ENCODE measurements around the gene ADAMTS15.

The ADAMTS15 gene

GRCh38 chr11:130449996-130450769 lies 1.7 kb downstream of the ADAMTS15 start:
- Histone ChIP-seq H3K4me3 (ENCODE audit: low read length) (no peak overlapping the region; the same call in 1 of the 2 replicates), H3K4me1 (ENCODE audit: control insufficient read depth, insufficient read depth, low read length) (peaks cover 3% of the 10 kb centered on the region; the same call in 1 of the 2 replicates), H3K27me3 (ENCODE audit: control insufficient read depth, insufficient read depth, low read length) (peaks cover 13% of the 10 kb centered on the region), H3K9me3 (ENCODE audit: control insufficient read depth, insufficient read depth, low read length) (no peaks in the 10 kb centered on the region), H3K36me3 (ENCODE audit: control insufficient read depth, insufficient read depth, low read length) (no peaks in the 10 kb centered on the region), H3K27ac (ENCODE audit: low read length) (no peak overlapping the region)
- WGBS (ENCODE audit: insufficient coverage, insufficient read length) = no CpG with 5 or more reads among the region's 34 CpGs
- peak; percentile 74 for DNase-seq (ENCODE audit: low read depth, low spot score)

GRCh38 chr11:130451231-130452019 lies 3.0 kb downstream of the ADAMTS15 start:
- peaks cover 3% of the 10 kb centered on the region; the same call in 1 of the 2 replicates for H3K4me1 ChIP-seq (ENCODE audit: control insufficient read depth, insufficient read depth, low read length)
- H3K36me3 ChIP-seq (ENCODE audit: control insufficient read depth, insufficient read depth, low read length) = no peaks in the 10 kb centered on the region
- no peak overlapping the region for H3K4me3 ChIP-seq (ENCODE audit: low read length)
- H3K9me3 ChIP-seq (ENCODE audit: control insufficient read depth, insufficient read depth, low read length) = no peaks in the 10 kb centered on the region
- DNase-seq (ENCODE audit: low read depth, low spot score) = no peak
- no CpG with 5 or more reads among the region's 6 CpGs for WGBS (ENCODE audit: insufficient coverage, insufficient read length)
- no peak overlapping the region for H3K27ac ChIP-seq (ENCODE audit: low read length)
- peaks cover 13% of the 10 kb centered on the region for H3K27me3 ChIP-seq (ENCODE audit: control insufficient read depth, insufficient read depth, low read length)

GRCh38 chr11:130452176-130452575 lies 3.7 kb downstream of the ADAMTS15 start:
- Histone ChIP-seq H3K27me3 (ENCODE audit: control insufficient read depth, insufficient read depth, low read length) (peaks cover 13% of the 10 kb centered on the region), H3K27ac (ENCODE audit: low read length) (no peak overlapping the region), H3K9me3 (ENCODE audit: control insufficient read depth, insufficient read depth, low read length) (no peaks in the 10 kb centered on the region), H3K36me3 (ENCODE audit: control insufficient read depth, insufficient read depth, low read length) (no peaks in the 10 kb centered on the region), H3K4me1 (ENCODE audit: control insufficient read depth, insufficient read depth, low read length) (peaks cover 3% of the 10 kb centered on the region; the same call in 1 of the 2 replicates), H3K4me3 (ENCODE audit: low read length) (no peak overlapping the region)
- DNase-seq (ENCODE audit: low read depth, low spot score) = no peak
- no CpG with 5 or more reads among the region's 9 CpGs for WGBS (ENCODE audit: insufficient coverage, insufficient read length)

- H3K9me3 ChIP-seq (ENCODE audit: control insufficient read depth, insufficient read depth, low read length) = no peaks in the 10 kb centered on the region
- peaks cover 13% of the 10 kb centered on the region for H3K27me3 ChIP-seq (ENCODE audit: control insufficient read depth, insufficient read depth, low read length)
- H3K36me3 ChIP-seq (ENCODE audit: control insufficient read depth, insufficient read depth, low read length) = no peaks in the 10 kb centered on the region
- H3K4me1 ChIP-seq (ENCODE audit: control insufficient read depth, insufficient read depth, low read length) = peaks cover 3% of the 10 kb centered on the region; the same call in 1 of the 2 replicates
- H3K27ac ChIP-seq (ENCODE audit: low read length) = no peak overlapping the region
- no peak for DNase-seq (ENCODE audit: low read depth, low spot score)
- H3K4me3 ChIP-seq (ENCODE audit: low read length) = no peak overlapping the region
- WGBS (ENCODE audit: insufficient coverage, insufficient read length) = no CpG with 5 or more reads among the region's 6 CpGs
Observed at GRCh38 chr11:130452940-130453339, 4.5 kb downstream of the ADAMTS15 start.

- H3K36me3 ChIP-seq (ENCODE audit: control insufficient read depth, insufficient read depth, low read length) = no peaks in the 10 kb centered on the region
- no CpG with 5 or more reads among the region's 12 CpGs for WGBS (ENCODE audit: insufficient coverage, insufficient read length)
- peaks cover 11% of the 10 kb centered on the region; the same call in 1 of the 2 replicates for H3K27me3 ChIP-seq (ENCODE audit: control insufficient read depth, insufficient read depth, low read length)
Observed at GRCh38 chr11:130454491-130455252, 6.2 kb downstream of the ADAMTS15 start.

GRCh38 chr11:130455483-130456127 lies 7.2 kb downstream of the ADAMTS15 start:
- Histone ChIP-seq H3K4me3 (ENCODE audit: low read length) (no peak overlapping the region), H3K27ac (ENCODE audit: low read length) (no peak overlapping the region), H3K36me3 (ENCODE audit: control insufficient read depth, insufficient read depth, low read length) (no peaks in the 10 kb centered on the region), H3K9me3 (ENCODE audit: control insufficient read depth, insufficient read depth, low read length) (no peaks in the 10 kb centered on the region), H3K27me3 (ENCODE audit: control insufficient read depth, insufficient read depth, low read length) (peaks cover 6% of the 10 kb centered on the region; the same call in 1 of the 2 replicates), H3K4me1 (ENCODE audit: control insufficient read depth, insufficient read depth, low read length) (no peaks in the 10 kb centered on the region)
- WGBS (ENCODE audit: insufficient coverage, insufficient read length) = no CpG with 5 or more reads among the region's 15 CpGs
- no peak for DNase-seq (ENCODE audit: low read depth, low spot score)

More at GRCh38 chr11:130454491-130455252, 6.2 kb downstream of the ADAMTS15 start:
- no peaks in the 10 kb centered on the region for H3K9me3 ChIP-seq (ENCODE audit: control insufficient read depth, insufficient read depth, low read length)
- H3K4me3 ChIP-seq (ENCODE audit: low read length) = no peak overlapping the region
- H3K4me1 ChIP-seq (ENCODE audit: control insufficient read depth, insufficient read depth, low read length) = peaks cover 1% of the 10 kb centered on the region; the same call in 1 of the 2 replicates
- no peak overlapping the region for H3K27ac ChIP-seq (ENCODE audit: low read length)
- DNase-seq (ENCODE audit: low read depth, low spot score) = no peak

GRCh38 chr11:130456286-130456685 lies 7.8 kb downstream of the ADAMTS15 start:
- Histone ChIP-seq H3K36me3 (ENCODE audit: control insufficient read depth, insufficient read depth, low read length) (no peaks in the 10 kb centered on the region), H3K4me3 (ENCODE audit: low read length) (no peak overlapping the region), H3K27me3 (ENCODE audit: control insufficient read depth, insufficient read depth, low read length) (peaks cover 2% of the 10 kb centered on the region; the same call in 1 of the 2 replicates), H3K27ac (ENCODE audit: low read length) (no peak overlapping the region), H3K4me1 (ENCODE audit: control insufficient read depth, insufficient read depth, low read length) (no peaks in the 10 kb centered on the region), H3K9me3 (ENCODE audit: control insufficient read depth, insufficient read depth, low read length) (no peaks in the 10 kb centered on the region)
- no peak for DNase-seq (ENCODE audit: low read depth, low spot score)
- no CpG with 5 or more reads among the region's 3 CpGs for WGBS (ENCODE audit: insufficient coverage, insufficient read length)

GRCh38 chr11:130457623-130458409 lies 9.4 kb downstream of the ADAMTS15 start:
- DNase-seq (ENCODE audit: low read depth, low spot score) = no peak
- no peak overlapping the region for H3K27ac ChIP-seq (ENCODE audit: low read length)
- peaks cover 4% of the 10 kb centered on the region; the same call in 1 of the 2 replicates for H3K36me3 ChIP-seq (ENCODE audit: control insufficient read depth, insufficient read depth, low read length)
- H3K4me1 ChIP-seq (ENCODE audit: control insufficient read depth, insufficient read depth, low read length) = no peaks in the 10 kb centered on the region
- whole genome bisulfite sequencing (ENCODE audit: insufficient coverage, insufficient read length) = no CpG with 5 or more reads among the region's 20 CpGs
- no peaks in the 10 kb centered on the region for H3K9me3 ChIP-seq (ENCODE audit: control insufficient read depth, insufficient read depth, low read length)
- H3K4me3 ChIP-seq (ENCODE audit: low read length) = no peak overlapping the region
- H3K27me3 ChIP-seq (ENCODE audit: control insufficient read depth, insufficient read depth, low read length) = no peaks in the 10 kb centered on the region

- Histone ChIP-seq H3K4me1 (ENCODE audit: control insufficient read depth, insufficient read depth, low read length) (no peaks in the 10 kb centered on the region), H3K9me3 (ENCODE audit: control insufficient read depth, insufficient read depth, low read length) (no peaks in the 10 kb centered on the region), H3K27me3 (ENCODE audit: control insufficient read depth, insufficient read depth, low read length) (no peaks in the 10 kb centered on the region), H3K27ac (ENCODE audit: low read length) (no peak overlapping the region), H3K4me3 (ENCODE audit: low read length) (no peak overlapping the region), H3K36me3 (ENCODE audit: control insufficient read depth, insufficient read depth, low read length) (peaks cover 4% of the 10 kb centered on the region; the same call in 1 of the 2 replicates)
- WGBS (ENCODE audit: insufficient coverage, insufficient read length) = no CpG with 5 or more reads among the region's 4 CpGs
- no peak for DNase-seq (ENCODE audit: low read depth, low spot score)
Observed at GRCh38 chr11:130458410-130458729, 9.9 kb downstream of the ADAMTS15 start.

Measured in iPS DF 6.9 (cell line).